Kidney (tissue), 14 donors: Measurements from ENCODE around the gene TMIGD1. TPM values are rescaled to one million over a fixed set of nuclear protein-coding genes. Genes with fewer than 3 reads are reported as not detected.

Experiments used
- DNase-seq, 5 donors: peaks; one replicate each; pipeline ENCODE4 v3.0.0-alpha.2; 2013 to 2020
- FAIRE-seq: peaks from 2 replicates; lab custom pipeline; 2012; peaks lifted over from hg19 to GRCh38; lab: Jason Lieb, UNC
- H3K27ac ChIP-seq, 2 donors: one replicate each; pipeline ENCODE4 v1.7.0; 2013; ENCODE audit warnings: low read depth in 2 of 2, low read length in 2 of 2, inconsistent platforms in 1 of 2
- H3K27me3 ChIP-seq: one replicate; pipeline ENCODE4 v1.7.1; 2013; ENCODE audit warnings: low read length, inconsistent platforms; ENCODE audit not compliant: control insufficient read depth, insufficient read depth
- H3K36me3 ChIP-seq, 3 donors: one replicate each; pipeline versions ENCODE4 v1.7.0 to v1.7.1; 2013; ENCODE audit warnings: low read length in 3 of 3, control low read depth in 1 of 3, inconsistent platforms in 1 of 3; ENCODE audit not compliant: insufficient read depth in 3 of 3, control insufficient read depth in 2 of 3
- H3K4me1 ChIP-seq, 3 donors: one replicate each; pipeline versions ENCODE4 v1.7.0 to v1.7.1; 2013; ENCODE audit warnings: low read length in 3 of 3, inconsistent platforms in 1 of 3, low read depth in 1 of 3; ENCODE audit not compliant: control insufficient read depth in 2 of 3, insufficient read depth in 2 of 3
- H3K4me3 ChIP-seq, 3 donors: one replicate each; pipeline versions ENCODE4 v1.7.0 to v1.8.1; 2013; ENCODE audit warnings: low read length in 3 of 3, control low read depth in 1 of 3, inconsistent platforms in 1 of 3
- H3K9ac ChIP-seq, 3 donors: one replicate each; pipeline versions ENCODE4 v1.7.0 to v1.7.1; 2013; ENCODE audit warnings: low read length in 3 of 3, control low read depth in 1 of 3, inconsistent platforms in 1 of 3
- H3K9me3 ChIP-seq, 3 donors: one replicate each; pipeline versions ENCODE4 v1.7.0 to v1.7.1; 2013; ENCODE audit warnings: low read length in 3 of 3, control low read depth in 1 of 3, inconsistent platforms in 1 of 3; ENCODE audit not compliant: control insufficient read depth in 2 of 3, insufficient read depth in 1 of 3
- intact Hi-C: fragments of 100-400 bp; cut with DNase I; formaldehyde crosslinking; loops from one replicate; pipeline ENCODE4 v1.11.1; 2022
- polyA plus RNA-seq: library from polyadenylated mRNA; stranded (reverse); fragments of 350-450 nt; fragmentation: Illumina TruSeq; extraction: RNeasy Lipid Tissue Mini Kit (QIAGEN cat#74804); gene quantifications from one replicate; pipeline ENCODE4 v1.2.3, GENCODE V29; 2014; ENCODE audit warnings: low read depth, low replicate concordance; ENCODE audit not compliant: insufficient read depth
- total RNA-seq: library from RNA; stranded (reverse); fragmentation: NEBNext Ultra II Directional; extraction: Animal tissue kit (Norgen Biotek cat#: 25700); gene quantifications from one replicate; pipeline ENCODE4 v1.2.1, GENCODE V29; 2021
- TF ChIP-seq, protein P1 (sequence below): IDR thresholded peaks from 3 replicates; pipeline ENCODE4 v1.5.1; 2012; ENCODE audit warnings: mild to moderate bottlenecking, moderate library complexity, borderline replicate concordance; ENCODE audit not compliant: insufficient read depth; ENCODE audit errors: extremely low read depth
- donor health status: control.
- donor health status: control.
- donor health status: control.
- donor health status: control.
- donor health status: control.
- donor health status: DM: yes; HTN: yes; CAD: no.
- donor health status: Normal renal cell carcinoma (clear cell type).

TMIGD1 gene
- total and polyA plus RNA-seq, 2 donors from 2014 or later, result 0.90 TPM; not detected in 1

- Histone ChIP-seq H3K27ac (no peak overlapping the region), H3K9me3 (no peaks in the 10 kb centered on the region), H3K4me3 (no peak overlapping the region), H3K4me1 (no peaks in the 10 kb centered on the region), H3K27me3 (no peaks in the 10 kb centered on the region), H3K36me3 (no peaks in the 10 kb centered on the region), H3K9ac (no peak overlapping the region)
- DNase-seq (no peak), FAIRE-seq (no peak)
- TF ChIP-seq, protein P1, sequence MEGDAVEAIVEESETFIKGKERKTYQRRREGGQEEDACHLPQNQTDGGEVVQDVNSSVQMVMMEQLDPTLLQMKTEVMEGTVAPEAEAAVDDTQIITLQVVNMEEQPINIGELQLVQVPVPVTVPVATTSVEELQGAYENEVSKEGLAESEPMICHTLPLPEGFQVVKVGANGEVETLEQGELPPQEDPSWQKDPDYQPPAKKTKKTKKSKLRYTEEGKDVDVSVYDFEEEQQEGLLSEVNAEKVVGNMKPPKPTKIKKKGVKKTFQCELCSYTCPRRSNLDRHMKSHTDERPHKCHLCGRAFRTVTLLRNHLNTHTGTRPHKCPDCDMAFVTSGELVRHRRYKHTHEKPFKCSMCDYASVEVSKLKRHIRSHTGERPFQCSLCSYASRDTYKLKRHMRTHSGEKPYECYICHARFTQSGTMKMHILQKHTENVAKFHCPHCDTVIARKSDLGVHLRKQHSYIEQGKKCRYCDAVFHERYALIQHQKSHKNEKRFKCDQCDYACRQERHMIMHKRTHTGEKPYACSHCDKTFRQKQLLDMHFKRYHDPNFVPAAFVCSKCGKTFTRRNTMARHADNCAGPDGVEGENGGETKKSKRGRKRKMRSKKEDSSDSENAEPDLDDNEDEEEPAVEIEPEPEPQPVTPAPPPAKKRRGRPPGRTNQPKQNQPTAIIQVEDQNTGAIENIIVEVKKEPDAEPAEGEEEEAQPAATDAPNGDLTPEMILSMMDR, result no peak
- intact Hi-C loops, result no loop called here
Measured at GRCh38 chr17:30309591-30309990, 24.3 kb downstream of the TMIGD1 start.

DNA sequence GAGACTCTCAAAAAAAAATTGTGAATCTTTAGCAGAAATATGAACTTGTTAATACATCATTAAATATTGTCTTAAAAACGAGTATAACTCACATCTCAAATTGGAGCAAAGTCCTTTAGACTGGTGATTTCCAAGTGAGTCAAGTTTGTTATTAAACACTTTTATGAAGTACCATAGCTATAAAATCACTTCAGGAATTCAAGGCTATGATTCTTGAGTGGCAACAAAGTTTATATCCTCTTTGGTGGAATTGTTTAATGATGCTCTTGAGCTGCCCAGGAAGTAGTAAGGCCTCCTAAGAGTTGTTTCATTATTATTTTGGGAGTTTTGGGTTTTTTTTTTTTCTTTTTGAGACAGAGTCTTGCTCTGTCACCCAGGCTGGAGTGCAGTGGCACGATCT lies 25.5 kb downstream of the TMIGD1 start:
- TF ChIP-seq, protein P1, result no peak
- DNase-seq (no peak), FAIRE-seq (no peak)
- no peaks in the 10 kb centered on the region for H3K27me3 ChIP-seq
- H3K4me1 ChIP-seq, result no peaks in the 10 kb centered on the region
- intact Hi-C loops, result no loop called here
- no peaks in the 10 kb centered on the region for H3K36me3 ChIP-seq
- no peaks in the 10 kb centered on the region for H3K9me3 ChIP-seq
- H3K4me3 ChIP-seq, result no peak overlapping the region
- H3K9ac ChIP-seq, result no peak overlapping the region
- no peak overlapping the region for H3K27ac ChIP-seq

DNA sequence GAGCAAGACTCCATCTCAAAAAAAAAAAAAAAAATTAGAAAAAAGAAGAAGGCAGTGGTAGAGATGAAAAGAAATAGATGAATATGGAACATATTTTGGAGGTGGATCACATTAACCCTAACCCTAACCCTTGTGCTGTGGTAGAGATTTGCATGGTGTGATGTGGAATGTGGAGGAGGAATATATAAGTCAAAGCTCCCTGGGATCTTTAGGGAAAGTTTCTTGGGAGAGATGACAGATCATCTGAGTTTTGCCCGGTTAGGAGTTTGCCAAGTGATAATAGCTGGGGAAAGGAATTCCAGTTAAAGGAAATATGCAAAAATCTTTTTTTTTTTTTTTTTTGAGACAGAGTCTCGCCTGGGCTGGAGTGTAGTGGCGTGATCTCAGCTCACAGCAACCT lies 29.1 kb downstream of the TMIGD1 start:
- FAIRE-seq (no peak), DNase-seq (no peak)
- H3K27me3 ChIP-seq, result no peaks in the 10 kb centered on the region
- H3K4me1 ChIP-seq, result no peaks in the 10 kb centered on the region
- intact Hi-C loops, result no loop called here
- H3K36me3 ChIP-seq, result no peaks in the 10 kb centered on the region
- no peaks in the 10 kb centered on the region for H3K9me3 ChIP-seq
- no peak overlapping the region for H3K4me3 ChIP-seq
- H3K9ac ChIP-seq, result no peak overlapping the region
- TF ChIP-seq, protein P1, result no peak
- no peak overlapping the region for H3K27ac ChIP-seq

- TF ChIP-seq, protein P1, result no peak
- Histone ChIP-seq H3K4me1 (no peaks in the 10 kb centered on the region), H3K4me3 (no peak overlapping the region), H3K9ac (no peak overlapping the region), H3K27me3 (no peaks in the 10 kb centered on the region), H3K27ac (no peak overlapping the region), H3K9me3 (no peaks in the 10 kb centered on the region), H3K36me3 (no peaks in the 10 kb centered on the region)
- intact Hi-C loops, result no loop called here
- FAIRE-seq, result no peak
- DNase-seq, result no peak
Measured at GRCh38 chr17:30302241-30302640, 31.6 kb downstream of the TMIGD1 start.
